Measurements from ENCODE around the gene ABHD1. TPM values are rescaled to one million over a fixed set of nuclear protein-coding genes. Genes with fewer than 3 reads are reported as not detected.
A peak's percentile ranks its signal among the peaks of the same experiment; 100 is the strongest.
"Not testable (repeated sequence)": the region's sequence is repeated elsewhere in the genome, so short reads cannot be mapped to it uniquely, and the experiment has no call there.

The ABHD1 gene
- polyA plus RNA-seq, 4 donors = 1.2 to 2.1 (median 1.3) TPM

DNA sequence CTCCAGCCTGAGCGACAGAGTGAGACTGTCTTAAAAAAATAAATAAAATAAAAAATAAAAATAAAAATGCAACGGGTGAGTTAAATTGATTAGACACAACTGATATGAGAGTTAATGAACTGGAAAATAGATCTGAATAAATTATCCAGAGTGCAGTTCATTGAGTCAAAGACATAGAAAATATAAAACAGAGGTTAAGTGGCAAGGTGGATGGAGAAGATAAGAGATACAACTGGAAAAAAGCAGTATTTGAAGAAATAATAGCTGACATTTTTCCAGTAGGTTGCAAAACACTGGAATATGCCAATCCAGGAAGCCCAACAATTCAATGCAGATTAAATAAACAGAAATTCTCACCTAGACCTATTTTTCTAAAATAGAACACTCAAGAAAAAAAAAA lies 15.4 kb upstream of the ABHD1 start:
- DNase-seq (ENCODE audit: low read depth in 4 of 4, low spot score in 3 of 4) = no peak

DNA sequence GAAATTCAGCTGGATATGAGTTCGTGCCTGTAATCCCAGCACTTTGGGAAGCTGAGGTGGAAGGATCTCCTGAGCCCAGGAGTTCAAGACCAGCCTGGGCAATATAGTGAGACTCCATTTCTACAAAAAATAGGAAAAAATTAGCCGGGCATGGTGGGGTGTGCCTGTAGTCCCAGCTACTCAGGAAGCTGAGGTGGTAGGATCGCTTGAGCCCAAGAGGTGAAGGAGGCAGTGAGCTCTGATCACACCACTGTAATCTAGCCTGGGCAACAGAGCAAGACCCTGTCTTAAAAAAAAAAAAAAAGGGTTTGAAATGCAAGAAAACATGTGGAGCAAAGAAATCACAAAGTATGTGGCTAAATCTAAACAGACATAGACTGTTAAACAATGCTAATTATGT lies 14.5 kb upstream of the ABHD1 start:
- DNase-seq (ENCODE audit: low read depth in 4 of 4, low spot score in 3 of 4) = no peak

DNA sequence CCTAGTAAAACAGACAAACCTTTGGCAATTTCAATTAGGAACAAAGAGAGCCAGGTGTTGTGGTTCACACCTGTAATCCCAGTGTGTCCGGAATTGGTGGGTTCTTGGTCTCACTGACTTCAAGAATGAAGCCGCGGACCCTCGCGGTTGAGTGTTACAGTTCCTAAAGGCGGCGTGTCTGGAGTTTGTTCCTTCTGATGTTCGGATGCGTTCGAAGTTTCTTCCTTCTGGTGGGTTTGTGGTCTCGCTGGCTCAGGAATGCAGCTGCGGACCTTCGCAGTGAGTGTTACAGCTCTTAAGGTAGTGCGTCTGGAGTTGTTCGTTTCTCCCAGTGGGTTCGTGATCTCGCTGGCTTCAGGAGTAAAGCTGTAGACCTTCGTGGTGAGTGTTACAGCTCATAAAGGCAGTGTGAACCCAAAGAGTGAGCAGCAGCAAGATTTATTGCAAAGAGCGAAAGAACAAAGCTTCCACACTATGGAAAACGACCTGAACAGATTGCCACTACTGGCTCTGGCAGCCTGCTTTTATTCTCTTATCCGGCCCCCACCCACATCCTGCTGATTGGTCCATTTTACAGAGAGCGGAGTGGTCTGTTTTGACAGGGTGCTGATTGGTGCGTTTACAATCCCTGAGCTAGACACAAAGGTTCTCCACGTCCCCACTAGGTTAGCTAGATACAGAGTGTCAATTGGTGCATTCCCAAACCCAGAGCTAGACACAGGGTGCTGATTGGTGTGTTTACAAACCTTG lies 12.8 kb upstream of the ABHD1 start:
- DNase-seq (ENCODE audit: low read depth in 4 of 4, low spot score in 3 of 4) = not testable (repeated sequence)

DNA sequence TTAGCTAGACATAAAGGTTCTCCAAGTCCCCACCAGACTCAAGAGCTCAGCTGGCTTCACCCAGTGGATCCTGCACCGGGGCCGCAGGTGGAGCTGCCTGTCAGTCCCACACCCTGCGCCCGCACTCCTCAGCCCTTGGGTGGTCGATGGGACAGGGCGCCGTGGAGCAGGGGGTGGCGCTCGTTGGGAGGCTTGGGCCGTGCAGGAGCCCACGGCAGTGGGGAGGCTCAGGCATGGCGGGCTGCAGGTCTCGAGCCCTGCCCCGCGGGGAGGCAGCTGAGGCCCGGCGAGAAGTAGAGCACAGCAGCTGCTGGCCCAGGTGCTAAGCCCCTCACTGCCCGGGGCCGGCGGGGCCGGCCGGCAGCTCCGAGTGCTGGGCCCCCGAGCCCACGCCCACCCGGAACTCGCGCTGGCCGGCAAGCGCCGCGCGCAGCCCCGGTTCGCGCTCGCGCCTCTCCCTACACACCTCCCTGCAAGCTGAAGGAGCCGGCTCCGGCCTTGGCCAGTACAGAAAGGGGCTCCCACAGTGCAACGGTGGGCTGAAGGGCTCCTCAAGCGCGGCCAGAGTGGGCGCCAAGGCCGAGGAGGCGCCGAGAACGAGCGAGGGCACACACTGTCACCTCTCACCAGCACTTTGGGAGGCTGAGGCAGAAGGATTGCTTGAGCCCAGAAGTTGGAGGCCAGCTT lies 12.1 kb upstream of the ABHD1 start:
- not testable (repeated sequence) for DNase-seq (ENCODE audit: low read depth in 4 of 4, low spot score in 3 of 4)

DNA sequence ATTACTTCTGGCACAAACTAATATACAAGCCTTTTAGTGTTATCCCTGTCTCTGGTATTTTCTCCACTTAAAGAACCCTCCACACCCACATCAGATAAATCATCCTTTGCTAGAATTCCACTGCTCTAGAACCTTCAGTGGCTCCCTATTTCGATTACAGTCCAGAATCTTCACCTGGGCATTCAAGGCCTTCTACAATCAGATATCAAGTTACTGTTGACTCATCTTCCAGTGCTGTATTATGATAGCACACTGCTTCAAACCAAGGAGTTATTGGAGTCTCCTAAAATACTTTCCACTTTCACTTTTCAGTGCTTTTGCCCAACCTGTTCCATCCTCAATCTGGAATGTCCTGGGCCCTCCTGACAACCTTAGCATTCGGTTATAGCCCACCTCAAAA lies 8.1 kb upstream of the ABHD1 start:
- no peak for DNase-seq (ENCODE audit: low read depth in 4 of 4, low spot score in 3 of 4)

DNA sequence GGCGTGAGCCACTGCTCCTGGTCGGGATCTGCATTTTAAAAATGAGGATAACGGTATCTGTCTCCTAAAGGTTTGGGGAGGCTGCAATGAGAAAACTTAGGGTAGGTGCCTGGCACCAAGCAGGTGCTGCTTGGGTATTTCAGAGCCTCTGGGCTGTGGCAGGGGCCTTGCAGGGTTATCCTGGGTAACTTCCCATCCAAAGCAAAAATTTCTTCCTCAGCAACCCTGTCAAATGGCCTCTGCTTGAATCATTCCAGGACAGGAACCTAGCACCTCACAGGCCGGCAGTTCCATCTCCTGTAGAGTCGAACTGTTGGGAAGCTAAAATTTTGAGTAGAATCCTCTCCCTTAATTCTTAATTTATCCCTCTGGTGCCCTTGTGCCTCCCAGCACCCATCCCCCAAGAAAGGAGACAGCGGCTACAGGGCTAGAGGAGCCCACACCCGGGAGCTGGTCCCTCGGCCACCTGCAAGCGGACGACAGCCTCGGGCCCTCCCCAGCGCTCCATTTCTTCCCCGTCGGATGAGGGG lies 5.6 kb upstream of the ABHD1 start:
- no peak for DNase-seq (ENCODE audit: low read depth in 4 of 4, low spot score in 3 of 4)

DNA sequence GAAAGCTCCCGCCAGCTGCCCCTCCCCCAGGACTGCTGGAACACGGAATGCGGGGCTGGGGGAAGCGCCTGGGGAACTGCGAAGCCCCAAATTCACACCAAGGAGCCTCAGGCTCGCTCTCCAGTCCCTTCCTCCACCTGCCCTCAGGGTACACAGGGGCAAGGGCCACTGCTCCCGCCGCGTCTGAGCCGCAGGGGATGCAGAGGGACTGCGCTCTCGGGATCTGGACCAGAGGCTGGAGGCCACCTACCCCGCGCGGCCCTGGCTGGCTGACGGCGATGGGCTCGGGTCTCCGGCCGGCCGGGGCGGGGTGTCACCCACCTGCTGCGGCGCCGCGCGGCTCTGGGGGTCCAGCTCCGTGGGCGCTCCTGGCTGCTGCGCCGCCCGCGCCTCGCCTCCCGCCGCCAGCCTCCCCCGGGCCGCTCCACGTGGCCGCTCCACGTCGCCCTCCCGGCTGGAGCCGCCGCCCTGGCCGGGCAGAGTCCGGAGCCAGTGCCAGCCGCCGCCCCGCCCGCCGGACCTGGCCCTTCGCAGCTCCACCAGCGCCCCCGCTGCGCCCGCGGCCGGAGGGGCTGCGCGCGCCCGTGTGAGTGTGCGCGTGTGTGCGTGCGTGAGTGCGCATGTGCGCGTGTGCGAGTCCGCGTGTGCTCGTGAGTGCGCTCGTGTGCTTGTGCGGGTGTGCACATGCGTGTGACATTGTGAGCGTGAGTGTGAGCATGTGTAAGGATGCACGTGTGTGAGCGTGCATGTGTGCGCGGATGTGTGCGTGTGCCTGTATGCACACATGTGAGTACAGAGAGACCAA lies 4.9 kb upstream of the ABHD1 start, which contains the start of gene CGREF1:
Gene CGREF1, minus strand, starts transcription at position 604 of the 805 bp plus-strand sequence. CDS start 14,762 bp downstream, outside the sequence.
- DNase-seq (ENCODE audit: low read depth in 4 of 4, low spot score in 3 of 4) = no peak

DNA sequence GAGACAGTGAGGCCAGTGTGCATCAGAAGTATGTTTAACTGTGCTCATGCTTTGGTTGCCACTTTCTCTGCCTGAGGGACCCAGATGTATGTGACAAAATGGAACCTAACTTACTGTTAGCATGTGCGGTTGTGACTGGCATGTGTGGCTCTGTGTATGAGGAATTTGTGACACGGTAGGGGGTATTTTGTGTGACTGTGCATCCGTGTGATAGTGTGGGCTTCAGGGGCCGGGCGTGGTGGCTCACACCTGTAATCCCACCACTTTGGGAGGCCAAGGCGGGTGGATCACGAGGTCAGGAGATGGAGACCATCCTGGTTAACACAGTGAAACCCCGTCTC lies 4.3 kb upstream of the ABHD1 start:
- not testable (repeated sequence) for DNase-seq (ENCODE audit: low read depth in 4 of 4, low spot score in 3 of 4)

DNA sequence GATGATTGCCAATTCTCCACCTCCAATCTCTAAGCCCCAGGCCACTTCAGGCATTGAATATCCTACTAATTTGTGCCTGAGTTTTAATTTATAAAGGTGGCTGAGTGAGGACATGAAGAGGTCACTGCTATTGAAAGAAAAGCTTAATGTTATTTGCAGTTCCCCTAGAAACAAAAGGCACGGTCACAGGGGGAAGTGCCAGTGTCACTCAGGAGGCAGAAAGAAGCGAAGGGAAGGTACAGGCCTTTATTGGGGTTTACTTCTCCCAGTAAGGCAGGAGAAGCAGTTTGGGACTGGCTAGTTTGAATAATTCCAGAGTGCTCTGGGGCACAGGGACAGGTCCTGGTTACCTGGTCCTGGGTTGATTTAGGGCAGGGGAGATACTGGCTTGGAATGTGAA lies 1.7 kb upstream of the ABHD1 start:
- no peak for DNase-seq (ENCODE audit: low read depth in 4 of 4, low spot score in 3 of 4)

DNA sequence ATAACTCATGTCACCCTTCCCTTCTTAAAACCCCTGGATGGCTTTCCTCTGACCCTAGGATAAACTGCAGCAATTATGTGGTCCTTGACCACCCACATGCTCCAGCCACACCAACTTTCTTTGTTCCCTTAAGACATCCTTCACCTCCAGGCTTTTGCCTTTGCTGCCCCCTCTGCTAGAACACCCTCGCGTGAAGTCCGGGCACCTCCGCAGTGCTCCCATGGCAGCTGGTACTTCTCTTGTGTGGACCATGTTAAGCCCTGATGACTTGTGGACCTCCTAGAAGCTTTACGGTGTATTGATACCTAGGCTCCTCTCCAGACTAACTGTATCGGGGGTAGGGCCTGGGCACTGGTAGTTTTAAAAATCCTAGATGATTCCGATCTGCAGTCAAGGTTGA lies 824 bp upstream of the ABHD1 start:
- no peak for DNase-seq (ENCODE audit: low read depth in 4 of 4, low spot score in 3 of 4)

DNA sequence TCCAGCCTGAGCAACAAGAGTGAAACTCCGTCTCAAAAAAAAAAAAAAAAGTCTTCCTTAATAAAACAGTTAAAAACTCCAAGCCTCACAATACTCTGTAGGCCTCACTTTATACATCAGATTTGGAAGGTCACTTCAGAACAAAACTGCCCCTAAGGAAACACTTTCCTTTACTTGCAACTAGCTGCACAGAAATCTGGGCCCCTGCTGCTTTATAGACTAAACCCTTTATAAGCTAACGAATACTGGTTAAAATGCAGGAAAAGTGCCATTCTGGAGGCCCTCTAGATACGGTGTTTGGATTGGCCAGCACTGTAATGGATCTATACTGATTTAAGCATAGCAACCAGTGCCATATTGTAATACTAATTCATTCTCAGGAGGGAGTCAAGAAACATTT lies 1.5 kb downstream of the ABHD1 start:
- no peak for DNase-seq (ENCODE audit: low read depth in 4 of 4, low spot score in 3 of 4)

DNA sequence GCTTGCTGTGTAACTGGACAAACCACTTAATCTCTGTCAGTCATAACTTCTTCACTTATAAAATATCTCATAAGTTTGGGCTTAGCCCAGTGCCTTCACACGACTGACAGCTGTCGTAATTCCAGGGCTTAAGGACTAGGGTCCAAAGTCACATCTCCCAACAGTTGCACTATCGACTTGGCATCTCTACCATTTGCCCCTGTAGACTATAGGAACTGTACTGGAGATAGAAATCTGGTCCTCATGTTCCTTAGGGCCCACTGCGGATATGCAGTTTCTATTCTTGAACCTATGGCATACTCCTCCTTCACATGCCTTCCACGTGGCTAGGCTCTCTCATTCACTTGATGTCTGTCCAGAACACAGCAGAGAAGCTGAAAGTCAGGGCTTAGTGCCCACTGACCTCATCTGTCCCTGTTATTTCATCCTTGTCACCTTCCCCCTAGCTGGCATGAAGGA lies 2.7 kb downstream of the ABHD1 start:
- no peak for DNase-seq (ENCODE audit: low read depth in 4 of 4, low spot score in 3 of 4)

DNA sequence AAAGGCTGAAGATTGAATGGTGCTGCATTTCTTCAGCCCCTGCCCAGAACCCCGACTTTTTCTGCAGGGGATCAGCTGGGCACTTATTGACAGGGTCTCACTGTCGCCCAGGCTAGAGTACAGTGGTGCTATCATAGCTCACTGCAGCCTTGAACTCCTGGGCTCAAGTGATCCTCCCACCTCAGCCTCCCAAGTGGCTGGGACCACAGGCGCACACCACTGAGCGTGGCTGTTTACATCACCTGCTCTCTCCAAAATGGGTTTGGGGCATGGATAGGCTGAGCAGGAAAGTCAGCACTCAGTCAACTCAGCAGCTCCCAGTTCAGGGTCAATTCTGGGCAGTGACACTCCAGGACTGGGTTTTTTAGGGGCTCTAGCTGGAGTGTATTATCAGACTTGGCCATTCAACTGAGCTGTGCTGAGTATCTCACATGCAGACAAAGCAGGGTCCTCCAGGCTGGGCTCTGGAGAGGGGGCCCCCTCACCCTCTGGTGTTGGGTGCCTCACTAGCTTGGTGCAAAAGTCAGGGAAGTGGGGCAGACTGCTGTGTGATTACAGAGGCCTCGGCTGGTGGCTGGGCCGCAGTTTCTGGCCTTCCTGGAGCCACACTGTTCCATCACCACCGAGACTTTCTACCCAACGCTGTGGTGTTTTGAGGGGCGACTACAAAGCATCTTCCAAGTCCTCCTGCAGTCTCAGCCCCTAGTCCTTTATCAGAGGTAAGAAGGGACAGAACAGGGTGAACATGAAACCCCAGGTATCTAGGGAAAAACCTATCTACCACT lies 4.5 kb downstream of the ABHD1 start:
- DNase-seq (ENCODE audit: low read depth in 4 of 4, low spot score in 3 of 4) = no peak

DNA sequence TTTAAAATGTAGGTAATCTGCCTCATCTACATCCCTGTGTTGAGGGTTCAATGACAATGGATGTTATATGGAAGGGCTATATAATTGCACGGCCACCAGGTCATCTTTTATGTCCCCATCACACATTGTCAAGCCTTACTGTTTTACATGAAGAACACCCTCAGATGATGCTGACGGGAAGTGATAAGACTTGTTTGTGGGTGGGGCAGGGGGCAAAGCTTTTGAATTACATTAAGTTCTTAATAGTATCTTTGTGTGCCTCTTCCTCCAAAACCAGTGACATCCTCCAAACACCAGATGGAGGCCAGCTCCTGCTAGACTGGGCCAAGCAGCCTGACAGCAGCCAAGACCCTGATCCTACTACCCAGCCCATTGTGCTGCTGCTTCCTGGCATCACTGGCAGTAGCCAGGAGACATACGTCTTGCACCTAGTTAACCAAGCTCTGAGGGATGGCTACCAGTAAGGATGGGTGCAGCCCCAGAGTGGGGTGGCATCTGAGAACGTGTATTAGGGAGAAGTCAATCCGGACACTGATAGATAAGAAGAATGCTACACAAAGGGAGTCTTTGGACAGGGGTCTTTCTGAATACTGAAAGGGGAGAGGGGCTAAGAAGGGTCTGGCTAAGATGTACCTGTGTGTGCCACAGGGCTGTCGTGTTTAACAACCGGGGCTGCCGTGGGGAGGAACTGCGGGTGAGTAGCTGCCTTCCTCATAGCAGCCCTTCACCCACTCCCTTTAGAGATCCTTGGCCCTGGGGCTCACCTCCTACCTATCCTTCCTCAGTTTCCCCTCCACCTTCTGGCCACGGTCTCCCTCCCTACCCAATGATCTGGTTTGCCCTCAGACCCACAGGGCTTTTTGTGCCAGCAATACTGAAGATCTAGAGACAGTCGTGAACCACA lies 5.3 kb downstream of the ABHD1 start:
- DNase-seq (ENCODE audit: low read depth in 4 of 4, low spot score in 3 of 4) = no peak

DNA sequence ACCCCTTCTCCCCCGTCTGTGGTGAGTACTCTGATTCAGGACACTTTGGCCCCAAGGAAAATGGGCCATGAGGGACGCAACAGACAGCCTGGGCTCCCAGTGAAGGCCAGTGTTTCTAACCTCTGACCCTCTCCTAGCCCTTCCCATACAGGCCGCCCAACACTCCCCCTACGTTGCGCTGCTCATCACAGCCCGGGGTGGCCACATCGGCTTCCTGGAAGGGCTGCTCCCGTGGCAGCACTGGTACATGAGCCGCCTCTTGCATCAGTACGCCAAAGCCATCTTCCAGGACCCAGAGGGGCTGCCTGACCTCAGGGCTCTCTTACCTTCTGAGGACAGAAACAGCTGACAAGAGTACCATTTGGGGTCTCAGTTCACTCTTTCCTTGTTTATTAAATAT lies 6.8 kb downstream of the ABHD1 start:
- no peak for DNase-seq (ENCODE audit: low read depth in 4 of 4, low spot score in 3 of 4)

DNA sequence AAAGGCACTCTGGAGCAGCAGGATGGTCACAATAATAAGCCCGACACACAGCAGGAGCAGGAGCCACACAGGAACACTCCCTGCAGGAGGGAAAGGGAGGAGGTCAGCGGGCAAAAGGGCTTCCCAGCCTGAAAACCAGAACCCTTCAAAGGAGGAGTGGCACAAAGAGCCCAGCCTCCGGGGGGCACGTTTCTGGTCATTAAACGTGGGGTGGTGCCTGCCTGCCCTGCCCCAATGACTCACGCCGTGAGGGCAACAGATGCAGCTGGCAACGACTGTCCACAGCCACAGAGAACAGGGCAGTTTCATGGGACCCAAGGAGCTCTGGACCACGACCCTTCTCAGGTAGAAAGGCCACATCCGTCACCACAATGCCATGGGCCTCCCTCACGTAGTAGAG lies 7.8 kb downstream of the ABHD1 start:
- DNase-seq (ENCODE audit: low read depth in 4 of 4, low spot score in 3 of 4) = no peak

DNA sequence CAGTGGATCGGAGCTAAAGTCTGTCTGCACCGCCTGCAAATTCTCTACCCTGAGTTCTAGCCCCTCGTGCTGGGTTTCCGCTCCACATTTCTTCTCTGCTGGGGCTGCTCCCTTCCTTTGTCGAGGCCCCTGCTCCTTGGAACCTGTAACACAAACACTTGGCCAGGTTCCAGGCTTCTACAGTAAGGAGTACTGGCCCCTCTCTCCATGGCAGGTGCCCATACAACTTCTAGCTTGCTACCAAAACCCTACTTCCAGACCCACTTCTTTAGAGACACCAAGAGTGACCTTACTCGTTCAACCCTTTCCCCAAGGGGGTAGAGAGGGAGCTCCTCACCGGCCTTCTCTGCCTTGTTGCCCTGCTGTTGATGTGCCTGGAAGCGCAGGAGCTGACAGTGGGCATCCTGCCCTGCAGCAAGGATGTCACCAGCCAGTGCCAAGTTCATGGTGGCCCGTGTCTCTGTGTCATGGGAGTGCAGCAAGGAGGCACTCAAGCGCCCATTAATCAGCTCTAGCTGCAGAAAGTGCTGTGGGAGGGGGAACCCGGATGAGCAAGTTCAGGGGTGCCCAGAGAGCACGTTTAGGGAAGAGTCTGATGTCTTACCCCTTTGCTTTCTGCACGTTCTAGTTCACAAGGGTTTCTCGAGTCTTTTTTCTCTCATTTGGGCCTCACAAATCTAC lies 9.7 kb downstream of the ABHD1 start:
- DNase-seq (ENCODE audit: low read depth in 4 of 4, low spot score in 3 of 4) = no peak

DNA sequence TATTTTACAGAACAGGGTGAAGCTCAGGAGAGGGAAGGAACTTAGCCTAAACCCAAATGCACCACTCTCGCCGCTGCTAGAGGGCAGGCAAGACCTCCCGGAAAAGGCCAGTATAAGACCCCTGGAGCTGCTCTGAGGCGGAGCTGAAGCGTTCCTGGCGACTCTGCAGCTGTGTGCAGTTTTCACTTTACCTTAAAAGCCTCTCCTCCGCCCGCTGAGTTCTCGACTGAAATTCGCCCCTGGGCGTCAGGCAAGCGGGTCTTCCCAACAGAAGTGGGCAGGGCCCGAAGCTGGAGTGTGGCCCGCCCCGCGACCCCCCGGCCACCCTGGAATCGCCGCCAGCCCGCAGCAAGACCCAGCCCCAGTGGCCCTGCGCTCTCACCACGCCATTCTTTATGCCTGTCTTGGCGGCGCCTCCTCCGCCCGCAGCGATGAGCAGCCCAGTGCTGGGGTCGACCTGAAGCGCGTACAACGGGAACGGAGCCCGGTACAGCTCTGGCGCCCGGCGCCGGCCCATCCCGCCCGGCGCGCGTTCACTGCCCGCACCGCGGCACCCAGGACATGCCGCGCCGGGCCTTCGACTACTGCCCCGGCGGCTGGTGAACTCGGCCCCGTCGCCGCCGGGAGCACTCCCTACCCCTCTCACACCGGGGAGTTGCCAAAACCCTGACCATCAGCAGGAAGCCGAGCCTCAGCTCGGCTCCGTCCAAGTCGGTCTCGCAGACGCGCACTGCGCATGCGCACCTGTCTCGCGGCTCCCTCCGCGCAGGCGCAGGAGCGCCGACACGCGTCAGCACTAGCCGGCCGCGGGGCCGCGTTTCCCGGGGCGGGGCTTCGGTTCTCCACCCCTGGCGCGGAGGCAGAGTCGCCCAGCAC lies 10.5 kb downstream of the ABHD1 start, which contains the start of gene PREB:
Gene PREB, minus strand, starts transcription at position 732 of the 876 bp plus-strand sequence. Its CDS starts 215 bp downstream, at position 517.
- DNase-seq (ENCODE audit: low read depth in 4 of 4, low spot score in 3 of 4) = peak; percentile 93 to 99 (median 94)

Measured in right renal pelvis (tissue), 4 donors.